Upper lobe of right lung (tissue), 1 donor: ENCODE measurements around the gene KIF18B. TPM values are rescaled to one million over a fixed set of nuclear protein-coding genes. Genes with fewer than 3 reads are reported as not detected.

ENCODE experiments used
- ATAC-seq: fragments of 200-7000 bp; cut with Tn5 transposase; one replicate; pipeline ENCODE4 v1.9.1; 2020; ENCODE audit warnings: mild to moderate bottlenecking, moderate library complexity
- DNase-seq: peaks from one replicate; pipeline ENCODE4 v3.0.0-alpha.2; 2020
- H3K27ac ChIP-seq: fragments of 200-600 bp; one replicate; pipeline ENCODE4 v1.8.0; 2022
- H3K27me3 ChIP-seq: fragments of 200-600 bp; one replicate; pipeline ENCODE4 v1.8.0; 2022; ENCODE audit warnings: mild to moderate bottlenecking
- H3K36me3 ChIP-seq: fragments of 200-600 bp; one replicate; pipeline ENCODE4 v1.8.0; 2022
- H3K4me1 ChIP-seq: fragments of 200-600 bp; one replicate; pipeline ENCODE4 v1.8.0; 2022
- H3K4me3 ChIP-seq: fragments of 200-600 bp; one replicate; pipeline ENCODE4 v1.8.0; 2022; ENCODE audit warnings: mild to moderate bottlenecking
- H3K9me3 ChIP-seq: fragments of 200-600 bp; one replicate; pipeline ENCODE4 v1.8.0; 2022
- intact Hi-C: fragments of 100-400 bp; cut with DNase I; formaldehyde crosslinking; loops from one replicate; pipeline ENCODE4 v1.11.0; 2022
- total RNA-seq: library from RNA; stranded (reverse); fragmentation: NEBNext Ultra II Directional; extraction: Animal tissue kit (Norgen Biotek cat#: 25700); gene quantifications from one replicate; pipeline ENCODE4 v1.2.1, GENCODE V29; 2021
- TF ChIP-seq, protein P1 (sequence below): fragments of 200-600 bp; IDR thresholded peaks from one replicate; pipeline ENCODE4 v1.8.0; 2022; ENCODE audit warnings: antibody characterized with exemption
- donor health status: DM: no; HTN: yes; CAD: no; lungs with severe emphysema.

The KIF18B gene
- total RNA-seq, 1 donor from 2014 or later, result 0.32 TPM

DNA sequence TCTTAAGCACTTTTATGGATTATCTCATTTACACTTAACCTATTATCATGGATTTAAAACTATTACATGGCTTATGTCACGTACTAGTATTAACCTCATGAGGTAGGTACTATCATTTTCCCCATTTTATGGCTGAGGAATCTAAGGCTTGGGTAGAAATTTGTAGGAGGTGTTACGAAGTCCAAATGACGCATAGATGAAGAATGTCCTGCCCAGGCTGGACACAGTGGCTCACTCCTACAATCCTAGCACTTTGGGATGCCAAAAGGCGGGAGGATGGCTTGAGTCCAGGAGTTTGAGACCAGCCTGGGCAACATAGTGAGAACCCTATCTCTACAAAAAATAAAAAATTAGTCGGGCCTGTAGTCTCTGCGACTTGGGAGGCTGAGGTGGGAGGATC lies 25.4 kb upstream of the KIF18B start:
- H3K27me3 ChIP-seq, result peaks cover 23% of the 10 kb centered on the region
- H3K36me3 ChIP-seq, result no peaks in the 10 kb centered on the region
- ATAC-seq, result no peak

DNA sequence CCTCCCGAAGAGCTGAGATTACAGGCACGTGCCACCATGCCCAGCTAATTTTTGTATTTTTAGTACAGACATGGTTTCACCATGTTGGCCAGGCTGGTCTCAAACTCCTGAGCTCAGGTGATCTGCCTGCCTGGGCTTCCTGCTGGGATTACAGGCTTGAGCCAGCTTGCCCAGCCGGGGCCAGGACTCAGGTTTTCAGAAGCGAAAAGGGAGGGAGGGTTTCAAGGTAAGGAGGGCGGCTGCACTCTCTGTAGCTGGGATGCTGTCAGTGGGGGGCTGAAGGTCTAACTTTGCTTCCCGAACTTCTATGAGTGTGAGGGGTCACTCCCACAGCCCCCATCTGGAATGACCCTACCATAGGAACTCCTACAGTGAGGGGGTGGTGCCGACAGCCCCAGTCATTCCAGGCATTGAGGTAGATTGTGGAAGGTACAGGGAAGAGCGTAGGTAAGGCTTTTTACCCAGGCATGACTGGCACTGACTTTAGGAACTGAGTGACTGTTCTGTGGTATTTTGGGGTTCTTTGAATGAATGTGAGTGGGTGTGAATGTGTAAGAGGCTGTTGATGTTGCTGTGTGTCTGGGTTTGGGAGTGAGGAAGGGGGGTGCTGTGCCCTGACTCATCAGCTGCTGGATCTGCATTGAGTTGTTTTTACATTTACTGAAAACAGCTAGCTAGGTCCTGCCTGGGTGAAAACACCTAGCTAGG lies 24.4 kb upstream of the KIF18B start:
- H3K4me3 ChIP-seq, result no peak overlapping the region
- ATAC-seq (no peak), DNase-seq (no peak)
- H3K27me3 ChIP-seq, result peaks cover 33% of the 10 kb centered on the region
- H3K4me1 ChIP-seq, result peaks cover 22% of the 10 kb centered on the region
- no peaks in the 10 kb centered on the region for H3K36me3 ChIP-seq
- H3K27ac ChIP-seq, result no peak overlapping the region
- intact Hi-C loops, result no loop called here
- no peaks in the 10 kb centered on the region for H3K9me3 ChIP-seq
- TF ChIP-seq, protein P1, sequence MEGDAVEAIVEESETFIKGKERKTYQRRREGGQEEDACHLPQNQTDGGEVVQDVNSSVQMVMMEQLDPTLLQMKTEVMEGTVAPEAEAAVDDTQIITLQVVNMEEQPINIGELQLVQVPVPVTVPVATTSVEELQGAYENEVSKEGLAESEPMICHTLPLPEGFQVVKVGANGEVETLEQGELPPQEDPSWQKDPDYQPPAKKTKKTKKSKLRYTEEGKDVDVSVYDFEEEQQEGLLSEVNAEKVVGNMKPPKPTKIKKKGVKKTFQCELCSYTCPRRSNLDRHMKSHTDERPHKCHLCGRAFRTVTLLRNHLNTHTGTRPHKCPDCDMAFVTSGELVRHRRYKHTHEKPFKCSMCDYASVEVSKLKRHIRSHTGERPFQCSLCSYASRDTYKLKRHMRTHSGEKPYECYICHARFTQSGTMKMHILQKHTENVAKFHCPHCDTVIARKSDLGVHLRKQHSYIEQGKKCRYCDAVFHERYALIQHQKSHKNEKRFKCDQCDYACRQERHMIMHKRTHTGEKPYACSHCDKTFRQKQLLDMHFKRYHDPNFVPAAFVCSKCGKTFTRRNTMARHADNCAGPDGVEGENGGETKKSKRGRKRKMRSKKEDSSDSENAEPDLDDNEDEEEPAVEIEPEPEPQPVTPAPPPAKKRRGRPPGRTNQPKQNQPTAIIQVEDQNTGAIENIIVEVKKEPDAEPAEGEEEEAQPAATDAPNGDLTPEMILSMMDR, result no peak

More for the DNA sequence above, 25.4 kb upstream of the KIF18B start:
- peaks cover 18% of the 10 kb centered on the region for H3K4me1 ChIP-seq
- no peak for DNase-seq
- TF ChIP-seq, protein P1, result no peak
- H3K9me3 ChIP-seq, result no peaks in the 10 kb centered on the region
- H3K27ac ChIP-seq, result no peak overlapping the region
- intact Hi-C loops, result no loop called here
- H3K4me3 ChIP-seq, result no peak overlapping the region

DNA sequence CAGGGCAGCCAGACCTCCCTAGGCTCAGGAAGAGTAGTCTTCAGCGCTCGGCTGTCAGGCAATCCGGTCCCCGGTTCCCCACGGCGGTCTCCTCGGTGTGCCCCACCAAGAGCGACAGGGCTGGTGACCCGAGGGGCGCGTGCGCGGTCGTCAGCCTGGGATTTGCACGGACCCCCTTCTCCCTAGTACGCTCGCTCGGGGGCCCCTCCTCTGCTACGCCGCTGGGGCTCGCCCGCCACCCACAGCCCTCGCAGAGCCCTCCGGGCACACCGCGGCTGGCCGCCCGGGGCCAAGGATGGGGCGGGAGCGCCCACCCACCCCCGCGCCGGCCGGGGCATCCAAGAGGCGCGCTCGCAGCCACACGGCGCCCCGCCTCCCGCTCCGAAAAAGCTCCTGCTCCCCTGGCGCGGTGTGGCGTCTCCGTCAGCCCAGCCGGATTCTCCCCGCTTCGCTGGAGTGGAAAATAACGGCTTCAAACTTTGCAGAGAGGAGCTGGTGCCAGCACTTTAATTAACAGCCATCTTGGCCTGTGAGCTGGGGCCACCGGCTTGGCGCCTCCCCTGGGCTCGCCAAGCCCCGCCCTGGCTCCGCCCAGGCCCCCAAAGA lies 22.7 kb upstream of the KIF18B start:
- peaks cover 49% of the 10 kb centered on the region for H3K27me3 ChIP-seq
- H3K4me1 ChIP-seq, result peaks cover 24% of the 10 kb centered on the region
- DNase-seq (no peak), ATAC-seq (no peak)
- H3K4me3 ChIP-seq, result peak overlapping the region; percentile 36
- H3K9me3 ChIP-seq, result no peaks in the 10 kb centered on the region
- TF ChIP-seq, protein P1, result no peak
- no peaks in the 10 kb centered on the region for H3K36me3 ChIP-seq
- intact Hi-C loops, result no loop called here
- no peak overlapping the region for H3K27ac ChIP-seq

GRCh38 chr17:44969144-44969780 lies 21.7 kb upstream of the KIF18B start:
- DNase-seq, result no peak
- H3K27me3 ChIP-seq, result peaks cover 59% of the 10 kb centered on the region
- intact Hi-C loops, result no loop called here
- H3K4me3 ChIP-seq, result no peak overlapping the region
- no peaks in the 10 kb centered on the region for H3K36me3 ChIP-seq
- H3K4me1 ChIP-seq, result peaks cover 24% of the 10 kb centered on the region
- H3K9me3 ChIP-seq, result no peaks in the 10 kb centered on the region
- TF ChIP-seq, protein P1, result no peak
- ATAC-seq, result no peak
- H3K27ac ChIP-seq, result no peak overlapping the region

GRCh38 chr17:44968225-44969143 lies 20.9 kb upstream of the KIF18B start, which contains the start of gene C1QL1:
Gene C1QL1, minus strand, starts transcription at chr17:44968303. Its CDS starts 255 bp downstream, at chr17:44968048.
- peaks cover 64% of the 10 kb centered on the region for H3K27me3 ChIP-seq
- TF ChIP-seq, protein P1, result peak; percentile 10
- H3K27ac ChIP-seq, result no peak within 1 kb of the TSS
- H3K9me3 ChIP-seq, result no peaks in the 10 kb centered on the region
- H3K4me3 ChIP-seq, result peak within 1 kb of the TSS; percentile 43
- intact Hi-C loops, result no loop called here
- peaks cover 24% of the 10 kb centered on the region for H3K4me1 ChIP-seq
- ATAC-seq (peak; percentile 98), DNase-seq (peak; percentile 95)
- no peaks in the 10 kb centered on the region for H3K36me3 ChIP-seq
